Retinal pigment epithelial cell (primary cell): Measurements from ENCODE around the gene NPW.

Experiments used
- DNase-seq: peaks from one replicate; pipeline ENCODE4 v3.0.0-alpha.2; 2010; ENCODE audit warnings: low read depth
- H3K4me3 ChIP-seq: 2 replicates; pipeline ENCODE4 v1.5.1; 2011; ENCODE audit warnings: mild to moderate bottlenecking, low read length, control low read depth, moderate library complexity
- CTCF ChIP-seq: conservative IDR thresholded peaks from 2 replicates; pipeline ENCODE4 v1.5.1; 2011; ENCODE audit warnings: low read depth, low read length, control low read depth, inconsistent platforms

NPW gene

GRCh38 chr16:2025878-2026460 lies 6.4 kb downstream of the NPW start:
- no peak for DNase-seq
- TF ChIP-seq CTCF, result no peak
- H3K4me3 ChIP-seq, result peak overlapping the region; percentile 33

- DNase-seq, result no peak
- no peak for TF ChIP-seq CTCF
- H3K4me3 ChIP-seq, result peak within 1 kb of the TSS; percentile 54
Measured at GRCh38 chr16:2026461-2027023, 7.0 kb downstream of the NPW start, which contains the start of gene NHERF2. NHERF2 (plus strand) TSS chr16:2026902; CDS start chr16:2027006, 104 bp downstream.

GRCh38 chr16:2027024-2028010 lies 7.7 kb downstream of the NPW start:
- peak overlapping the region; percentile 54 for H3K4me3 ChIP-seq
- no peak for DNase-seq
- TF ChIP-seq CTCF, result peak; percentile 17

- DNase-seq, result no peak
- H3K4me3 ChIP-seq, result no peak overlapping the region
- TF ChIP-seq CTCF, result no peak
Measured at GRCh38 chr16:2028146-2028545, 8.6 kb downstream of the NPW start.

- no peak overlapping the region for H3K4me3 ChIP-seq
- no peak for TF ChIP-seq CTCF
- no peak for DNase-seq
Measured at GRCh38 chr16:2028620-2029220, 9.1 kb downstream of the NPW start.

GRCh38 chr16:2029350-2029749 lies 9.8 kb downstream of the NPW start:
- TF ChIP-seq CTCF, result no peak
- no peak overlapping the region for H3K4me3 ChIP-seq
- DNase-seq, result no peak
